Uterus (tissue), 2 donors: ENCODE results near the gene TPRG1.

ENCODE experiments used
- CTCF ChIP-seq, 4 experiments: fragments of 200-600 bp in 2 of 4; fragments of 450-650 bp in 2 of 4; sonication (generic) in 2 of 4; IDR thresholded peaks; one replicate each; pipeline ENCODE4 v1.5.1; 2016 to 2019; ENCODE audit warnings: antibody characterized with exemption in 4 of 4, mild to moderate bottlenecking in 2 of 4, moderate library complexity in 1 of 4
- POLR2A ChIP-seq, 2 donors: fragments of 450-650 bp; IDR thresholded peaks; one replicate each; pipeline ENCODE4 v1.6.1; 2016; ENCODE audit warnings: antibody characterized with exemption in 2 of 2, mild to moderate bottlenecking in 1 of 2, moderate library complexity in 1 of 2

- no peak for TF ChIP-seq CTCF (IDR thresholded peaks at IDR 0.05)
- no peak for TF ChIP-seq POLR2A (IDR thresholded peaks at IDR 0.05)
Measured at GRCh38 chr3:189137416-189137815, 34.4 kb upstream of the TPRG1 start.
